NCI-H187 (cell line): Measurements from ENCODE around the gene GPATCH2L.

Source experiments
- DNase-seq, 2 experiments: peaks; one replicate each; lab custom pipeline; 2025; lab: John Stamatoyannopoulos, UW

The GPATCH2L gene

GRCh38 chr14:76256545-76256944 is 104.8 kb downstream of the GPATCH2L start:
- DNase-seq: no peak

- no peak for DNase-seq
These were observed 105.5 kb downstream of the GPATCH2L start for GRCh38 chr14:76257111-76257803.

GRCh38 chr14:76257842-76258397 is 106.2 kb downstream of the GPATCH2L start:
- no peak for DNase-seq

GRCh38 chr14:76259029-76259735 is 107.5 kb downstream of the GPATCH2L start:
- no peak for DNase-seq

GRCh38 chr14:76260749-76261148 is 109.0 kb downstream of the GPATCH2L start:
- no peak for DNase-seq

GRCh38 chr14:76261371-76261811 is 109.7 kb downstream of the GPATCH2L start:
- DNase-seq: no peak

GRCh38 chr14:76262641-76263040 is 110.9 kb downstream of the GPATCH2L start:
- no peak for DNase-seq
